Liver (tissue), 9 donors: ENCODE results near the gene DOCK11. TPM values are rescaled to one million over a fixed set of nuclear protein-coding genes. Genes with fewer than 3 reads are reported as not detected.

ENCODE experiments used
- DNase-seq: peaks from one replicate; pipeline ENCODE4 v3.0.0-alpha.2; 2017; ENCODE audit warnings: low spot score
- H3K27ac ChIP-seq, 2 donors: one replicate each; pipeline ENCODE4 v1.7.0; 2013; ENCODE audit warnings: inconsistent platforms in 2 of 2, low read length in 2 of 2, control low read depth in 1 of 2, low read depth in 1 of 2, mild to moderate bottlenecking in 1 of 2
- H3K27me3 ChIP-seq, 4 donors: one replicate each; pipeline versions ENCODE4 v1.6.1 to v1.7.0; 2013; ENCODE audit warnings: low read length in 3 of 4, inconsistent platforms in 1 of 4, mild to moderate bottlenecking in 1 of 4, moderate library complexity in 1 of 4; ENCODE audit not compliant: control insufficient read depth in 4 of 4, insufficient read depth in 4 of 4
- H3K36me3 ChIP-seq, 4 donors: one replicate each; pipeline versions ENCODE4 v1.6.1 to v1.7.0; 2013; ENCODE audit warnings: low read length in 3 of 4, mild to moderate bottlenecking in 3 of 4, low read depth in 1 of 4, moderate library complexity in 1 of 4; ENCODE audit not compliant: control insufficient read depth in 4 of 4, insufficient read depth in 3 of 4
- H3K4me1 ChIP-seq, 4 donors: one replicate each; pipeline versions ENCODE4 v1.6.1 to v1.7.0; 2013; ENCODE audit warnings: low read length in 3 of 4, mild to moderate bottlenecking in 3 of 4, moderate library complexity in 1 of 4; ENCODE audit not compliant: control insufficient read depth in 4 of 4, insufficient read depth in 4 of 4
- H3K4me3 ChIP-seq, 3 donors: one replicate each; pipeline versions ENCODE4 v1.6.1 to v1.7.0; 2013; ENCODE audit warnings: low read length in 3 of 3, control low read depth in 1 of 3, low read depth in 1 of 3, mild to moderate bottlenecking in 1 of 3
- H3K9ac ChIP-seq, 2 donors: one replicate each; pipeline ENCODE4 v1.7.0; 2013; ENCODE audit warnings: low read length in 2 of 2, mild to moderate bottlenecking in 2 of 2, moderate library complexity in 2 of 2, control low read depth in 1 of 2, low read depth in 1 of 2
- H3K9me3 ChIP-seq, 4 donors: one replicate each; pipeline versions ENCODE4 v1.6.1 to v1.7.0; 2013; ENCODE audit warnings: low read length in 3 of 4; ENCODE audit not compliant: control insufficient read depth in 4 of 4
- EGR1 ChIP-seq, 2 donors: IDR thresholded peaks; 2 replicates each; pipeline ENCODE4 v1.6.1; 2016 to 2018; ENCODE audit warnings: antibody characterized with exemption in 2 of 2, low read depth in 2 of 2
- FOXA1 ChIP-seq: IDR thresholded peaks from 2 replicates; pipeline ENCODE4 v1.6.1; 2016; ENCODE audit warnings: antibody characterized with exemption
- FOXA2 ChIP-seq: IDR thresholded peaks from 2 replicates; pipeline ENCODE4 v1.6.1; 2016; ENCODE audit warnings: antibody characterized with exemption
- GABPA ChIP-seq, 2 donors: IDR thresholded peaks in 1 of 2; conservative IDR thresholded peaks in 1 of 2; 2 replicates each; pipeline ENCODE4 v1.6.1; 2016; ENCODE audit warnings: antibody characterized with exemption in 2 of 2, mild to moderate bottlenecking in 1 of 2, moderate library complexity in 1 of 2
- HNF4A ChIP-seq, 2 donors: conservative IDR thresholded peaks; 2 replicates each; pipeline ENCODE4 v1.6.1; 2016; ENCODE audit warnings: antibody characterized with exemption in 2 of 2, mild to moderate bottlenecking in 2 of 2
- HNF4G ChIP-seq: IDR thresholded peaks from 2 replicates; pipeline ENCODE4 v1.6.1; 2016; ENCODE audit warnings: antibody characterized with exemption
- JUND ChIP-seq, 2 donors: IDR thresholded peaks; 2 replicates each; pipeline ENCODE4 v1.6.1; 2016; ENCODE audit warnings: antibody characterized with exemption in 2 of 2
- NR2F2 ChIP-seq: IDR thresholded peaks from 2 replicates; pipeline ENCODE4 v1.6.1; 2016; ENCODE audit warnings: antibody characterized with exemption
- RAD21 ChIP-seq, 2 donors: IDR thresholded peaks; 2 replicates each; pipeline ENCODE4 v1.6.1; 2016; ENCODE audit warnings: antibody characterized with exemption in 2 of 2, mild to moderate bottlenecking in 2 of 2
- RXRA ChIP-seq, 2 donors: IDR thresholded peaks; 2 replicates each; pipeline ENCODE4 v1.6.1; 2017 to 2018; ENCODE audit warnings: antibody characterized with exemption in 2 of 2, mild to moderate bottlenecking in 1 of 2
- SP1 ChIP-seq: IDR thresholded peaks from 2 replicates; pipeline ENCODE4 v1.6.1; 2018; ENCODE audit warnings: antibody characterized with exemption, mild to moderate bottlenecking
- TAF1 ChIP-seq: conservative IDR thresholded peaks from 2 replicates; pipeline ENCODE4 v1.6.1; 2016; ENCODE audit warnings: antibody characterized with exemption, mild to moderate bottlenecking
- YY1 ChIP-seq: IDR thresholded peaks from 2 replicates; pipeline ENCODE4 v1.6.1; 2016; ENCODE audit warnings: antibody characterized with exemption, mild to moderate bottlenecking
- WGBS: extraction: QIAGEN DNeasy Blood & Tissue Kit; methylation state at CpG from one replicate; pipeline ENCODE4 v1.1.7; 2013; 5-methylcytosine and 5-hydroxymethylcytosine counted together
- polyA plus RNA-seq, 2 donors: library from polyadenylated mRNA; stranded (reverse) in 1 of 2; unstranded in 1 of 2; fragments of 200-250 nt in 1 of 2; fragments of >200 nt in 1 of 2; fragmentation: Nextera tagmentation in 1 of 2; extraction: Ambion mirVana in 1 of 2; gene quantifications; one replicate each; pipeline versions ENCODE4 v1.2.1 to v1.2.3, GENCODE V29; 2013 to 2015
- total RNA-seq, 2 donors: library from RNA; depleted of rRNA; stranded (reverse); fragments of >200 nt; gene quantifications; one replicate each; pipeline ENCODE4 v1.2.3, GENCODE V29; 2014
- TF ChIP-seq, protein P1 (sequence below): IDR thresholded peaks from 2 replicates; pipeline ENCODE4 v1.6.1; 2016; ENCODE audit warnings: antibody characterized with exemption
- TF ChIP-seq, protein P2 (sequence below): IDR thresholded peaks from 2 replicates; pipeline ENCODE4 v1.6.1; 2016; ENCODE audit warnings: antibody characterized with exemption
- TF ChIP-seq, protein P3 (sequence below): IDR thresholded peaks from 2 replicates; pipeline ENCODE4 v1.6.1; 2016; ENCODE audit warnings: antibody characterized with exemption
- TF ChIP-seq, protein P4 (sequence below): fragments of 150-350 bp; IDR thresholded peaks from 2 replicates; pipeline ENCODE4 v1.5.1; 2017; ENCODE audit warnings: improper control_type of control experiment, low read depth, low read length; ENCODE audit not compliant: missing input control
- TF ChIP-seq, protein P5 (sequence below): IDR thresholded peaks from 2 replicates; pipeline ENCODE4 v1.6.1; 2016; ENCODE audit warnings: antibody characterized with exemption, mild to moderate bottlenecking
- donor health status: healthy.
- donor health status: healthy.
- donor health status: healthy.
- donor health status: healthy.
- donor health status: healthy.

Gene DOCK11
- total and polyA plus RNA-seq, 4 donors = 1.3 to 9.3 (median 3.7) TPM

DNA sequence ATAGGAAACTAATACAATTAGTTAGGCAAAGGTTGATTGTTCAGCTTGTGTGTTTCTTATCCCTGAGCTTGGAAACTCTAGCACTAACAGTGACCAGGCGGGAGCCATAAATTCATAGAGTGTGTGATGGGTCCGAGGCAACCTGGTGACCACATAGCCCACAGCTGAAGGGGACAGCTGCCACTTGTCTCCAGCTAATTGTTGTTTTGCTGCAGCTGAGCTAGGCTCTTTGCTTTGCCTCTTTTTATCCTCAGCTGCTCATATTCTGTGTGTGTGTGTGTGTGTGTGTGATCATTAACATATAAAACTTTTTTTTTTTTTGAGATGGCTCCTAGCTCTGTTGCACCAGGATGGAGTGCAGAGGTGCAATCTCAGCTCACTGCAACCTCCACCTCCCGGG lies 53.2 kb downstream of the DOCK11 start:
- no peak overlapping the region for H3K27ac ChIP-seq
- no peak overlapping the region for H3K4me3 ChIP-seq
- H3K4me1 ChIP-seq = no peaks in the 10 kb centered on the region
- H3K9me3 ChIP-seq = no peaks in the 10 kb centered on the region
- TF ChIP-seq JUND (IDR thresholded peaks at IDR 0.05) (no peak), FOXA2 (no peak), TAF1 (no peak), HNF4G (no peak), NR2F2 (no peak), EGR1 (IDR thresholded peaks at IDR 0.05; ENCODE audit: low read depth in 2 of 2) (no peak), SP1 (no peak), FOXA1 (no peak), HNF4A (conservative IDR thresholded peaks at IDR 0.05) (no peak), GABPA (IDR thresholded peaks at IDR 0.05 in 1 of 2, conservative IDR thresholded peaks at IDR 0.05 in 1 of 2) (no peak), RAD21 (IDR thresholded peaks at IDR 0.05) (no peak), YY1 (no peak), RXRA (IDR thresholded peaks at IDR 0.05) (no peak)
- TF ChIP-seq, protein P1, sequence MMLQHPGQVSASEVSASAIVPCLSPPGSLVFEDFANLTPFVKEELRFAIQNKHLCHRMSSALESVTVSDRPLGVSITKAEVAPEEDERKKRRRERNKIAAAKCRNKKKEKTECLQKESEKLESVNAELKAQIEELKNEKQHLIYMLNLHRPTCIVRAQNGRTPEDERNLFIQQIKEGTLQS = no peak
- TF ChIP-seq, protein P2, sequence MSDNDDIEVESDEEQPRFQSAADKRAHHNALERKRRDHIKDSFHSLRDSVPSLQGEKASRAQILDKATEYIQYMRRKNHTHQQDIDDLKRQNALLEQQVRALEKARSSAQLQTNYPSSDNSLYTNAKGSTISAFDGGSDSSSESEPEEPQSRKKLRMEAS = no peak
- TF ChIP-seq, protein P3, sequence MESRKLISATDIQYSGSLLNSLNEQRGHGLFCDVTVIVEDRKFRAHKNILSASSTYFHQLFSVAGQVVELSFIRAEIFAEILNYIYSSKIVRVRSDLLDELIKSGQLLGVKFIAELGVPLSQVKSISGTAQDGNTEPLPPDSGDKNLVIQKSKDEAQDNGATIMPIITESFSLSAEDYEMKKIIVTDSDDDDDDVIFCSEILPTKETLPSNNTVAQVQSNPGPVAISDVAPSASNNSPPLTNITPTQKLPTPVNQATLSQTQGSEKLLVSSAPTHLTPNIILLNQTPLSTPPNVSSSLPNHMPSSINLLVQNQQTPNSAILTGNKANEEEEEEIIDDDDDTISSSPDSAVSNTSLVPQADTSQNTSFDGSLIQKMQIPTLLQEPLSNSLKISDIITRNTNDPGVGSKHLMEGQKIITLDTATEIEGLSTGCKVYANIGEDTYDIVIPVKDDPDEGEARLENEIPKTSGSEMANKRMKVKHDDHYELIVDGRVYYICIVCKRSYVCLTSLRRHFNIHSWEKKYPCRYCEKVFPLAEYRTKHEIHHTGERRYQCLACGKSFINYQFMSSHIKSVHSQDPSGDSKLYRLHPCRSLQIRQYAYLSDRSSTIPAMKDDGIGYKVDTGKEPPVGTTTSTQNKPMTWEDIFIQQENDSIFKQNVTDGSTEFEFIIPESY = no peak
- TF ChIP-seq, protein P4, sequence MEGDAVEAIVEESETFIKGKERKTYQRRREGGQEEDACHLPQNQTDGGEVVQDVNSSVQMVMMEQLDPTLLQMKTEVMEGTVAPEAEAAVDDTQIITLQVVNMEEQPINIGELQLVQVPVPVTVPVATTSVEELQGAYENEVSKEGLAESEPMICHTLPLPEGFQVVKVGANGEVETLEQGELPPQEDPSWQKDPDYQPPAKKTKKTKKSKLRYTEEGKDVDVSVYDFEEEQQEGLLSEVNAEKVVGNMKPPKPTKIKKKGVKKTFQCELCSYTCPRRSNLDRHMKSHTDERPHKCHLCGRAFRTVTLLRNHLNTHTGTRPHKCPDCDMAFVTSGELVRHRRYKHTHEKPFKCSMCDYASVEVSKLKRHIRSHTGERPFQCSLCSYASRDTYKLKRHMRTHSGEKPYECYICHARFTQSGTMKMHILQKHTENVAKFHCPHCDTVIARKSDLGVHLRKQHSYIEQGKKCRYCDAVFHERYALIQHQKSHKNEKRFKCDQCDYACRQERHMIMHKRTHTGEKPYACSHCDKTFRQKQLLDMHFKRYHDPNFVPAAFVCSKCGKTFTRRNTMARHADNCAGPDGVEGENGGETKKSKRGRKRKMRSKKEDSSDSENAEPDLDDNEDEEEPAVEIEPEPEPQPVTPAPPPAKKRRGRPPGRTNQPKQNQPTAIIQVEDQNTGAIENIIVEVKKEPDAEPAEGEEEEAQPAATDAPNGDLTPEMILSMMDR = no peak
- TF ChIP-seq, protein P5, sequence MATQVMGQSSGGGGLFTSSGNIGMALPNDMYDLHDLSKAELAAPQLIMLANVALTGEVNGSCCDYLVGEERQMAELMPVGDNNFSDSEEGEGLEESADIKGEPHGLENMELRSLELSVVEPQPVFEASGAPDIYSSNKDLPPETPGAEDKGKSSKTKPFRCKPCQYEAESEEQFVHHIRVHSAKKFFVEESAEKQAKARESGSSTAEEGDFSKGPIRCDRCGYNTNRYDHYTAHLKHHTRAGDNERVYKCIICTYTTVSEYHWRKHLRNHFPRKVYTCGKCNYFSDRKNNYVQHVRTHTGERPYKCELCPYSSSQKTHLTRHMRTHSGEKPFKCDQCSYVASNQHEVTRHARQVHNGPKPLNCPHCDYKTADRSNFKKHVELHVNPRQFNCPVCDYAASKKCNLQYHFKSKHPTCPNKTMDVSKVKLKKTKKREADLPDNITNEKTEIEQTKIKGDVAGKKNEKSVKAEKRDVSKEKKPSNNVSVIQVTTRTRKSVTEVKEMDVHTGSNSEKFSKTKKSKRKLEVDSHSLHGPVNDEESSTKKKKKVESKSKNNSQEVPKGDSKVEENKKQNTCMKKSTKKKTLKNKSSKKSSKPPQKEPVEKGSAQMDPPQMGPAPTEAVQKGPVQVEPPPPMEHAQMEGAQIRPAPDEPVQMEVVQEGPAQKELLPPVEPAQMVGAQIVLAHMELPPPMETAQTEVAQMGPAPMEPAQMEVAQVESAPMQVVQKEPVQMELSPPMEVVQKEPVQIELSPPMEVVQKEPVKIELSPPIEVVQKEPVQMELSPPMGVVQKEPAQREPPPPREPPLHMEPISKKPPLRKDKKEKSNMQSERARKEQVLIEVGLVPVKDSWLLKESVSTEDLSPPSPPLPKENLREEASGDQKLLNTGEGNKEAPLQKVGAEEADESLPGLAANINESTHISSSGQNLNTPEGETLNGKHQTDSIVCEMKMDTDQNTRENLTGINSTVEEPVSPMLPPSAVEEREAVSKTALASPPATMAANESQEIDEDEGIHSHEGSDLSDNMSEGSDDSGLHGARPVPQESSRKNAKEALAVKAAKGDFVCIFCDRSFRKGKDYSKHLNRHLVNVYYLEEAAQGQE = no peak
- 91% methylated on average over 3 of the region's 3 CpGs for WGBS
- no peaks in the 10 kb centered on the region for H3K36me3 ChIP-seq
- no peak for DNase-seq
- no peak overlapping the region for H3K9ac ChIP-seq
- H3K27me3 ChIP-seq = no peaks in the 10 kb centered on the region
